ENCODE measurements around the gene GET4. TPM values are rescaled to one million over a fixed set of nuclear protein-coding genes. Genes with fewer than 3 reads are reported as not detected.
"Not testable (repeated sequence)": the region's sequence is repeated elsewhere in the genome, so short reads cannot be mapped to it uniquely, and the experiment has no call there.

The GET4 gene
- total RNA-seq, 1 donor from 2014 or later = 44.5 TPM

DNA sequence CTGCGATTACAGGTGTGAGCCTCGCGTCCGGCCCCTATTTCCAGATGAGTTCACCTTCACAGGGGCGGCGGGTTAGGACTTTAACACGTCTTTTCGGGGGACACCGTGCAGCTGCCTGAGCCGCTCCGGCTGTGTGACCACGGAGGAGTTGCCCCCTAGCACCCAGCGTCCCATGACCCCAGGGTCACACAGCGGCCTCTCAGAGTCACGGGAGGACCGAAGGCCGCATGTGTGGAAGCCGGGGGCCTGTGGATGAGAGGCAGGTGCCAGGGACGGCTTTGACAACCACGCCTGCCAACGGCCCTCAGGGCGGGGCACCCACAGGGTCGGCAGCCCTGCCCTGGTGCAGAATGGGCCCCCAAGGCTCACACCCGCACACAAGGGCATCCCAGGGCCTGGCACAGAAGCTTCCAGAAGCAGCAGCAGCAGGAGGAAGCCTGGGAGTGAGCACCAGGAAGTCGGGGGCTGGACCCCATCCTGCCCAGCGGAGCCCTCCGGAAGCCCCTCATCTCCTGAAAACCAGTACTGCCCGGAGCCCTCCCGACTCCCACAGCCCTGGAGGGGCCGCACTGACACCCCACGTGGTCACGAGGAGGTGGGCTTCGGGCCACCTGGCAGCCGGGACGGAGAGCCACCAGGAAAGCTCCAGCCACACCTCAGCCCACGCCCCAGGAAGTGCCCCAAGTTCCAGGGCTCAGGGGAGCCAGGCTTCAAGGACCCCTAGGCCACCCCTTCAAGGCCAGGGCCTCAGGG, 45.4 kb downstream of the GET4 start:
- FAIRE-seq (no peak), DNase-seq (ENCODE audit: low read depth) (no peak)
- no peaks in the 10 kb centered on the region for H3K27me3 ChIP-seq (ENCODE audit: control insufficient read depth, insufficient read depth, low read length)
- no peaks in the 10 kb centered on the region for H3K36me3 ChIP-seq (ENCODE audit: control insufficient read depth, insufficient read depth, low read length)
- TF ChIP-seq, protein P1, sequence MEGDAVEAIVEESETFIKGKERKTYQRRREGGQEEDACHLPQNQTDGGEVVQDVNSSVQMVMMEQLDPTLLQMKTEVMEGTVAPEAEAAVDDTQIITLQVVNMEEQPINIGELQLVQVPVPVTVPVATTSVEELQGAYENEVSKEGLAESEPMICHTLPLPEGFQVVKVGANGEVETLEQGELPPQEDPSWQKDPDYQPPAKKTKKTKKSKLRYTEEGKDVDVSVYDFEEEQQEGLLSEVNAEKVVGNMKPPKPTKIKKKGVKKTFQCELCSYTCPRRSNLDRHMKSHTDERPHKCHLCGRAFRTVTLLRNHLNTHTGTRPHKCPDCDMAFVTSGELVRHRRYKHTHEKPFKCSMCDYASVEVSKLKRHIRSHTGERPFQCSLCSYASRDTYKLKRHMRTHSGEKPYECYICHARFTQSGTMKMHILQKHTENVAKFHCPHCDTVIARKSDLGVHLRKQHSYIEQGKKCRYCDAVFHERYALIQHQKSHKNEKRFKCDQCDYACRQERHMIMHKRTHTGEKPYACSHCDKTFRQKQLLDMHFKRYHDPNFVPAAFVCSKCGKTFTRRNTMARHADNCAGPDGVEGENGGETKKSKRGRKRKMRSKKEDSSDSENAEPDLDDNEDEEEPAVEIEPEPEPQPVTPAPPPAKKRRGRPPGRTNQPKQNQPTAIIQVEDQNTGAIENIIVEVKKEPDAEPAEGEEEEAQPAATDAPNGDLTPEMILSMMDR (IDR thresholded peaks at IDR 0.05; ENCODE audit: insufficient read depth, low read length, severe bottlenecking) = no peak
- H3K4me3 ChIP-seq (ENCODE audit: low read depth, low read length) = no peak overlapping the region

- H3K36me3 ChIP-seq (ENCODE audit: control insufficient read depth, insufficient read depth, low read length) = no peaks in the 10 kb centered on the region
- TF ChIP-seq, protein P1 (IDR thresholded peaks at IDR 0.05; ENCODE audit: insufficient read depth, low read length, severe bottlenecking) = no peak
- no peak for DNase-seq (ENCODE audit: low read depth)
- H3K27me3 ChIP-seq (ENCODE audit: control insufficient read depth, insufficient read depth, low read length) = no peaks in the 10 kb centered on the region
- no peak for FAIRE-seq
- H3K4me3 ChIP-seq (ENCODE audit: low read depth, low read length) = no peak overlapping the region
Measured at GRCh38 chr7:922334-923107, 46.2 kb downstream of the GET4 start.

- Histone ChIP-seq H3K36me3 (ENCODE audit: control insufficient read depth, insufficient read depth, low read length) (no peaks in the 10 kb centered on the region), H3K27me3 (ENCODE audit: control insufficient read depth, insufficient read depth, low read length) (no peaks in the 10 kb centered on the region), H3K4me3 (ENCODE audit: low read depth, low read length) (no peak overlapping the region)
- TF ChIP-seq, protein P1 (IDR thresholded peaks at IDR 0.05; ENCODE audit: insufficient read depth, low read length, severe bottlenecking) = no peak
- FAIRE-seq (no peak), DNase-seq (ENCODE audit: low read depth) (no peak)
Measured at GRCh38 chr7:923108-924041, 47.0 kb downstream of the GET4 start.

DNA sequence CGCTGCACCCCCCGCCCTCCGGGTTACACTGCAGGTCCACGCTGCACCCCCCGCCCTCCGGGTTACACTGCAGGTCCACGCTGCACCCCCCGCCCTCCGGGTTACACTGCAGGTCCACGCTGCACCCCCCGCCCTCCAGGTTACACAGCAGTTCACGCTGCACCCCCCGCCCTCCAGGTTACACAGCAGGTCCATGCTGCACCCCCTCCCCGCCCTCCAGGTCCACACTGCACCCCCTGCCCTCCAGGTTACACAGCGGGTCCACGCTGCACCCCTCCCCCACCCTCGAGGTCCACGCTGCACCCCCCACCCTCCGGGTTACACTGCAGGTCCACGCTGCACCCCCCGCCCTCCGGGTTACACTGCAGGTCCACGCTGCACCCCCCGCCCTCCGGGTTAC, 47.7 kb downstream of the GET4 start:
- not testable (repeated sequence) for H3K4me3 ChIP-seq (ENCODE audit: low read depth, low read length); FAIRE-seq; DNase-seq (ENCODE audit: low read depth); H3K36me3 ChIP-seq (ENCODE audit: control insufficient read depth, insufficient read depth, low read length); H3K27me3 ChIP-seq (ENCODE audit: control insufficient read depth, insufficient read depth, low read length)

DNA sequence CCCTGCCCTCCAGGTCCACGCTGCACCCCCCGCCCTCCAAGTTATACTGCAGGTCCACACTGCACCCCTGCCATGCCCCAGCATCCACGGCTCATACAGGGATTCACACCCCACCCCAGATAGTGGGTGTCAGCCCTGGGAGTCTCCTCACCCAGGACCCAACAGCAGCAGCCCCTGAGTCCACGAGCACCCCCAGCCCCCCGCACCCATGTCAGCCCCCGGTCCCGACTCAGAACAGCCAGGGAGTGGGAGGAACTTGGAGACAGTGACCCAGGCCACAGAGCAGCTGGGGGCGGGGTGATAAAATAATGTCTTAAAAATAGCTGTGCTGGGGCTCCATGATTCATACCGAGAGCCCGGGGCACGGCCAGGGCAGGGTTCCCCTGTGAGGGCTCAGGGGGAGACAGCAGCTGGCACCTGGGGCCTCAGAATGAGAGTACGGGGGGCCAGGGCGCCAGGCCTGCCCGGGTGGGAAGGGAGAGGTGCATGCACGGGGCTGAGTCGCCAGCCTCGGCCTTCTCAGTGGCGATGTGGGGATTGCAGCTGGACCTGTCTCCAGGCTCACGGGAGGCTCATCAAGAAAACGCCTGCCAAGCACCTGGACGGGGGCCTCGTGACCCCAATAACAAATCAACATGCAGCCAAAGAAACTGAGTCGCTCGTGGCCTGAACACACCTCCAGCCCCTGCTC, 48.3 kb downstream of the GET4 start:
- no peaks in the 10 kb centered on the region for H3K36me3 ChIP-seq (ENCODE audit: control insufficient read depth, insufficient read depth, low read length)
- FAIRE-seq (no peak), DNase-seq (ENCODE audit: low read depth) (no peak)
- TF ChIP-seq, protein P1 (IDR thresholded peaks at IDR 0.05; ENCODE audit: insufficient read depth, low read length, severe bottlenecking) = no peak
- no peak overlapping the region for H3K4me3 ChIP-seq (ENCODE audit: low read depth, low read length)
- H3K27me3 ChIP-seq (ENCODE audit: control insufficient read depth, insufficient read depth, low read length) = no peaks in the 10 kb centered on the region
